Stimulated activated CD8-positive, alpha-beta memory T cell treated with anti-CD3 and anti-CD28 coated beads, Interleukin-4, amount 100 ng/mL, for 48 hours (primary cell): Measurements from ENCODE around the gene RNF150.
"Not testable (repeated sequence)": the region's sequence is repeated elsewhere in the genome, so short reads cannot be mapped to it uniquely, and the experiment has no call there.

Experiments used
- DNase-seq: peaks from one replicate; pipeline ENCODE4 v3.0.0-alpha.2; 2020

The RNF150 gene

GRCh38 chr4:141074098-141074878, 59.0 kb downstream of the RNF150 start:
- DNase-seq: no peak

DNA sequence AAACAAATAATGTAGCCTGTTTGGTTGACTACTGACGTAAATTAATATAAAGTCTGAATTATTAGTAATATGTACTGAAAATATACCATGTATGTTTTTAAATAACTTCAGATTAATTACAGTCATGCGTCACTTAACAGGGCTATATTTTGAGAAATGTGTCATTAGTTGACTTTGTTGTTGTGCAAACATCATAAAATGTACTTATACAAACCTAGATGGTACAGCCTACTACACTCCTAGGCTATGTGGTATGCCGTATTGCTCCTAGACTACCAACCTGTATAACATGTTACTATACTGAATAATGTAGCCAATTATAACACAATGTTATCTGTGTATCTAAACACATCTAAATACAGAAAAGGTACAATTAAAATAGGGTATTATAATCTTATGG, 66.6 kb downstream of the RNF150 start:
- no peak for DNase-seq

DNA sequence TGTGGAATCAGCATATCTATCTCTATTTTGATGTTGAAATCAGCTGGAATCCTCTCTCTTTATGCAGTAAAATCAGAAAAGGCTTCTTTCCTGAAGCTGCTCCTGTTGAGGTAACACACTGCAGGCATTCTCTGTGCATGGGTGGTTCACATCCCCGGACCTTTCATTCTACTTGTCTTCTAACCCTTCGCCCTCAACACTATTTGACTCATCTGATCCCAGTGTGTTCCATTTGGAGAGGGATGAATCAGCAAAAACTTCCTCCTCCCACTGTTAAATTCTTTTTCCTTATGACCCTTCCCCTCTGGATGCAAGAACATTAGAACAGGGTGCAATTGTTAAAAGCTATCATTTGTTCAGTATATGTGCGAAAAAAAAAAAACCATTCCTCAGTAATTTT, 67.4 kb downstream of the RNF150 start:
- DNase-seq: no peak

DNA sequence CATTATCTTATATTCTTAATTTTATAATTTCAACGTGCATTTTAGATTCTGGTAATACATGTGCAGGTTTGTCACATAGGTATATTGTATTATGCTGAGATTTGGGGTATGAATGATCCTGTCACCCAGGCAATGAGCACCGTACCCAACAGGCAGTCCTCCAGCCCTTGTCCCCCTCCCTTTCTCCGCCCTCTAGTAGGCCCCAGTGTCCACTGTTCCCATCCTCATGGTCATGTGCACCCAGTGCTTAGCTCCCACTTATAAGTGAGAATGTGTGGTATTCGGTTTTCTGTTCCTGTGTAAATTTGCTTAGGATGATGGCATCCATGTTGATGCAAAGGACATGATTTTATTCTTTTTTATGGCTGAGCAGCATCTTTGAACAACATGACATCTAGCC, 70.6 kb downstream of the RNF150 start:
- DNase-seq: no peak

GRCh38 chr4:141058591-141059512, 74.4 kb downstream of the RNF150 start:
- DNase-seq: no peak

GRCh38 chr4:141057582-141057981, 75.7 kb downstream of the RNF150 start:
- no peak for DNase-seq

DNA sequence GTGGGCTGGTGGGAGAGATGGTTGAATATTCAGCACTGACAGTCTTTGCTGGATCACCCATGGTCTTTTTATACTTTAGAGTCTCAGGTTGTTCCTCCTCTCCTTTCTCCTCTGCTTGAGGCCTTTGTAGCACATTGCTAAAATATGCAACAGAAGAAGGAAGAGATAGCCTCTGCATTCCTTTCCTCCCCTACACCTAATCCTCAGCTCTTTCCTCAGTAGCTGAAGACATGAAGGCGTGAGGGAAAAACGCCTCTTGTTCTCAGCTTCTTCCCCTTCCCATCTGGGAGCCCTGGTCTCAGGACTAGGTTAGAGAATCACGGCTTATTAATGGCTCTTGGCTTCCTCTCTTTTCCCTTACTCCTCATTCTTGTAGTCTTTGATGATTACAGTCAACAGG, 76.8 kb downstream of the RNF150 start:
- DNase-seq: no peak

- no peak for DNase-seq
Measured at GRCh38 chr4:141054446-141054845, 78.8 kb downstream of the RNF150 start.

- DNase-seq: not testable (repeated sequence)
Measured at GRCh38 chr4:141050999-141051398, 82.3 kb downstream of the RNF150 start.

- DNase-seq: no peak
Measured at GRCh38 chr4:141047228-141047884, 85.9 kb downstream of the RNF150 start.

GRCh38 chr4:141046255-141046654, 87.0 kb downstream of the RNF150 start:
- no peak for DNase-seq

- DNase-seq: no peak
Measured at GRCh38 chr4:141045848-141046247, 87.4 kb downstream of the RNF150 start.

- DNase-seq: no peak
Measured at GRCh38 chr4:141041021-141041476, 92.2 kb downstream of the RNF150 start.

DNA sequence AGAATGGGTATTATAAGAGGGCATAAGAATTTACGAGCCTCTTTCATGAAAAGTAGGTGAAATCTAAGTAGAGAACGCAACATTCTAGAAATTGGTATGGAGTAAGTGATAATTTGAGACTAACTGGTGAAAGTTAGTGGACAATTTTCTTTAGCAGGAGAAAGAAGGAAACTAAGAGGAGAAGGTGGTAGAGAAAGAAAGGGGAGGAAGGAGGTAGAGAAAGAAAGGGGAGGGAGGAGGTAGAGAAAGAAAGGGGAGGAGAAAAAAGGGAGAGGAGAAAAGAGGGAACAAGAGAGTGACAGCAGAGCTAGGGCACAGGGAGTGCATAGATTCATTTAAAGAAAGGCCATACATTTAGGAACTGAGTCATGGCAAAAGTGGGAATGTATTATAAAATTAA, 94.1 kb downstream of the RNF150 start:
- DNase-seq: no peak

GRCh38 chr4:141038428-141038827, 94.8 kb downstream of the RNF150 start:
- DNase-seq: no peak

GRCh38 chr4:141037446-141037845, 95.8 kb downstream of the RNF150 start:
- DNase-seq: no peak

GRCh38 chr4:141036786-141037185, 96.5 kb downstream of the RNF150 start:
- no peak for DNase-seq

GRCh38 chr4:141035920-141036319, 97.3 kb downstream of the RNF150 start:
- no peak for DNase-seq

- DNase-seq: no peak
Measured at GRCh38 chr4:141028024-141028529, 105.2 kb downstream of the RNF150 start.

GRCh38 chr4:141027421-141027820, 105.8 kb downstream of the RNF150 start:
- no peak for DNase-seq

GRCh38 chr4:141026900-141027299, 106.4 kb downstream of the RNF150 start:
- DNase-seq: no peak

DNA sequence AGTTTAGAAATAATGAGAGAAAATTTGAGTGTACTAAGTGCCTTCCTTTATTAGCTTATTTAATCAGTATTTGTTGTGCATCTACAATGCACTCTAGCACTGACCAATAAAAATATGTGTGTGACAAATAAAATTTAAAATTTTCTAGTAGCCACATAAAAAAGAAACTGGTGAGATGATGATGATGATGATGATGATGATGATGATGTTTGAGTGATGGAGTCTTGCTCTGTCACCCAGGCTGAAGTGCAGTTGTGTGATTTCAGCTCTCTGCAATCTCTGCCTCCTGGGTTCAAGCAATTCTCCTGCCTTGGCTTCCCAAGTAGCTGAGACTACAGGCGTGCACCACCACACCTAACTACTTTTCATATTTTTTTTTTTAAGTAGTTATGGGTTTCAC, 110.2 kb downstream of the RNF150 start:
- DNase-seq: no peak

GRCh38 chr4:141022111-141022695, 111.1 kb downstream of the RNF150 start:
- DNase-seq: no peak
